Brain microvascular endothelial cell (primary cell): ENCODE data around the gene GALNT10.
"Not testable (repeated sequence)": the region's sequence is repeated elsewhere in the genome, so short reads cannot be mapped to it uniquely, and the experiment has no call there.

Experiments
- DNase-seq: peaks from one replicate; pipeline ENCODE4 v3.0.0-alpha.2; 2020
- H3K27ac ChIP-seq: fragments of 250-450 bp; sonication (Bioruptor Pico); 2 replicates; pipeline ENCODE4 v1.5.1; 2020; ENCODE audit warnings: mild to moderate bottlenecking, moderate library complexity
- H3K27me3 ChIP-seq: fragments of 250-450 bp; sonication (Bioruptor Pico); replicated peaks from 2 replicates; pipeline ENCODE4 v1.5.1; 2020; ENCODE audit warnings: mild to moderate bottlenecking
- H3K36me3 ChIP-seq: fragments of 250-450 bp; sonication (Bioruptor Pico); replicated peaks from 2 replicates; pipeline ENCODE4 v1.5.1; 2020; ENCODE audit warnings: mild to moderate bottlenecking
- H3K4me3 ChIP-seq: 2 replicates; pipeline ENCODE4 v1.5.1; 2011; ENCODE audit warnings: low read depth, mild to moderate bottlenecking, control low read depth, low read length, moderate library complexity
- in situ Hi-C: cut with HindIII; loops from 2 replicates; pipeline ENCODE4 v1.10.0; 2017; ENCODE audit warnings: low sequenced_read_pairs, low pct_ligation_motif_present
- TF ChIP-seq, protein P1 (sequence below): IDR thresholded peaks from 2 replicates; pipeline ENCODE4 v1.5.1; 2011; ENCODE audit warnings: low read depth, mild to moderate bottlenecking, moderate library complexity, low read length, control low read depth, inconsistent platforms; ENCODE audit errors: missing control alignments

The GALNT10 gene

DNA sequence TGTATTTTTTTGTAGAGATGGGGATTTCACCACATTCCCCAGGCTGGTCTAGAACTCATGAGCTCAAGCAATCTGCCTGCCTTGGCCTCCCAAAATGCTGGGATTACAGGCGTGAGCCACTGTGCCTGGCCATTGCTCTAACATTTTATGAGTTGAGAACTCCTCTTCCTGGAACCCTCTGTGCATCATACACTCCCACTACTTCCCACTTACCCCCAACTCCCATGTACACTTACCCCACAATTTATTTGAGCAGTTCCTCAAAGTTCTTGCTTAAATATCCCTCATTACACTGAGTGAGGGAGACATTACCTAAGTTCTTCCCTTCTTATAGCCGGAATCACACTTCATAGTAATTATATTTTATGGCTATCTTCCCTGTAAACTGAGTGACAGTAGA is 42.9 kb upstream of the GALNT10 start:
- no peak for DNase-seq
- in situ Hi-C loops, result no loop called here
- Histone ChIP-seq H3K27ac (no peak overlapping the region), H3K27me3 (no peaks in the 10 kb centered on the region), H3K36me3 (no peaks in the 10 kb centered on the region), H3K4me3 (no peak overlapping the region)
- TF ChIP-seq, protein P1, sequence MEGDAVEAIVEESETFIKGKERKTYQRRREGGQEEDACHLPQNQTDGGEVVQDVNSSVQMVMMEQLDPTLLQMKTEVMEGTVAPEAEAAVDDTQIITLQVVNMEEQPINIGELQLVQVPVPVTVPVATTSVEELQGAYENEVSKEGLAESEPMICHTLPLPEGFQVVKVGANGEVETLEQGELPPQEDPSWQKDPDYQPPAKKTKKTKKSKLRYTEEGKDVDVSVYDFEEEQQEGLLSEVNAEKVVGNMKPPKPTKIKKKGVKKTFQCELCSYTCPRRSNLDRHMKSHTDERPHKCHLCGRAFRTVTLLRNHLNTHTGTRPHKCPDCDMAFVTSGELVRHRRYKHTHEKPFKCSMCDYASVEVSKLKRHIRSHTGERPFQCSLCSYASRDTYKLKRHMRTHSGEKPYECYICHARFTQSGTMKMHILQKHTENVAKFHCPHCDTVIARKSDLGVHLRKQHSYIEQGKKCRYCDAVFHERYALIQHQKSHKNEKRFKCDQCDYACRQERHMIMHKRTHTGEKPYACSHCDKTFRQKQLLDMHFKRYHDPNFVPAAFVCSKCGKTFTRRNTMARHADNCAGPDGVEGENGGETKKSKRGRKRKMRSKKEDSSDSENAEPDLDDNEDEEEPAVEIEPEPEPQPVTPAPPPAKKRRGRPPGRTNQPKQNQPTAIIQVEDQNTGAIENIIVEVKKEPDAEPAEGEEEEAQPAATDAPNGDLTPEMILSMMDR, result no peak

DNA sequence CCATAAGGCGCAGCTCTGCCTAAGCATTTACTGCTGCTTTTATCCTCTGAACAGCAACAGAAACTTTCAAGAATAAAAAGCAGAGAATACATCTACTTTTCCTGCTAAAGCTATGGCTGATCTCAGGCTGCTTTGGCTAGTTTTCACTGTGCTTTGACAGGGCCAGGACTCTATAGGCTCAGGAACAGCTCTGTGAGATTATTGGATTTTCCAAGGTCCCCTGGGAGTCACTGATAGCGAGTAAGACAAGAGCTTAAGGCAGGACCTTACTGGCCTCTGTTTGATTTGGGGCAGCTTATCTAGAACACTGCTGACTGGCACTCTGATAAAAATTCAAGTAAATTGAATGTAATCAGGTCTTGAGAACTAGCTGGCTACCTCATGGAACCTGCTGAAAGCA is 40.1 kb upstream of the GALNT10 start:
- H3K27ac ChIP-seq, H3K36me3 ChIP-seq, in situ Hi-C loops, H3K4me3 ChIP-seq, DNase-seq, H3K27me3 ChIP-seq: not testable (repeated sequence)

DNA sequence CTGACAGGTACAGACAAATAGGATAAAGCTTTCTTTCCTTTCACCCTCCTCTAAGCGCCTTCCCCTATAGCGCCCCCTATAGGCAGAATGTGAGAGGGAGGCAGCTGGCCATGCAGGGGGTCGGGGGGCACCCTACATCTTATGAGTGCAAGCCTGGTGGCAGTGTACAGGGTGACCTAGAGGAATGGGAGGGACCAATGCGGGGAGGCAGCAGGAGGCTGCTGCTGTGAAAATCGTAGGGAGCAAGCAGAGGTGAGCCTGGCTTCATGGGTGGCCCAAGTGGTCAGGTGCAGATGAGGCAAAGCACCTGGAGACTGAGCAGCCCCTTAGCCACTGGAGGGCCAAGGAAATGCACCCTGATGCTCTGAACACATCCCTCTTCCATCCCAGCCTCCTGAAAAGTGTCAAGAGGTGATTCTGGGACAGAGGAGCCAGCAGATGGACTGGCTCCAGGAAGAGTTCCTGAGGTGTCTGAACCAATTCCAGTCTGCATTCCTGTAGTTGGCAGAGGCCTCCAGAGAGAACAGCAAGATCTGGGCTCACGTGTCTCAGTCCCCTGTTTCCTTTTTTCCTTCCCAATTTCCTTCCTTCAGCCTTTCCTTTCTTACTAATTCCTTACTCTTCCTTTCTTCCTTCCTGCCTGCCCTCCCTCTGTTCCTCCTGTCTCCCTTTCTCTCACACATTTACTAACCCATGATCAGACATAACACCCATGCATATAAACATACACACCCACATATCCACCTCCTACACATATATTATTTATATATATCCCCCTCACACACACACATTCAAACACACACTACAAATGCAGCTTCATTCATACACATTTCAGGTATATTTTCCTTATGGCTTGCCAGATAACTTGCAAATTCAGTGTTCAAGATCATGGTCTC is 32.8 kb upstream of the GALNT10 start:
- no peak overlapping the region for H3K4me3 ChIP-seq
- TF ChIP-seq, protein P1, result peak; percentile 59

DNA sequence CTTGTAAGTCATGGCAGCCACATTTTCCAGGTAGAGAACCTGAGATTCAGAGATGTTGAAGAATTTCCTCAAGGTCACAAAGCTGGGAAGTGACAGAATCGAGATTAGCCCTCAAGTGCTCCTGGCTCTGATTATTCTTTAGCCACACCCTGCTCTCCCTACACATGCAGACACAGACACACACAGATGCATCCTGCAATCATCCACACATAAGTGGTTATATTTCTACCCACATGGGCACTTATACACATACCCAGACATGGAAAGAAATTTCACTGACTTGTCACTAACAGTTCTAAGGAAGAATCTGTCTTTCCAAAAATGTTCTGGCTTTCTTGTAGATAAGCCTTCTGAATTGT is 32.2 kb upstream of the GALNT10 start:
- Histone ChIP-seq H3K27ac (no peak overlapping the region), H3K27me3 (peaks cover 5% of the 10 kb centered on the region), H3K4me3 (no peak overlapping the region), H3K36me3 (no peaks in the 10 kb centered on the region)
- DNase-seq, result no peak
- TF ChIP-seq, protein P1, result no peak
- in situ Hi-C loops, result no loop called here

More for the DNA sequence above, 32.8 kb upstream of the GALNT10 start:
- Histone ChIP-seq H3K36me3 (no peaks in the 10 kb centered on the region), H3K27ac (no peak overlapping the region), H3K27me3 (peaks cover 3% of the 10 kb centered on the region)
- in situ Hi-C loops, result no loop called here
- no peak for DNase-seq

DNA sequence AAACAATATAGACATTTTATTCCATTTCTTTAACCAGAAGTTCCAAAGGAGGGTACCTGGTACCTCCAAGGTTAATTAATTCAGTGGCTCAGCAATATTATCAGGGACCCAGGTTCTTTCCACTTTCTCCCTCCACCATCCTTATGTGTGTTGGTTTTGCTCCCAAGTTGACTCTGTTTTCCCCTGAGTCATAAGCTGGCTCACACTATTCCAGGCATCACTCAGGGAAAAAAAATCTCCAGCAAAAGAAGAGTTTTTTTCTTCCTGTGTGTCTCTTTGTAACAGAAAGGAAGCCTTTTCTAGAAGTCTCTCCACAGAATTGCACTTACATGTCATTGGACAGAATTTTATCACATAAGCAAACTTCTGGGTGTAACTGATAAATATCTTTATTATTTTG is 31.2 kb upstream of the GALNT10 start:
- peak; percentile 19 for DNase-seq
- in situ Hi-C loops, result no loop called here
- TF ChIP-seq, protein P1, result no peak
- H3K27ac ChIP-seq, result no peak overlapping the region
- peaks cover 11% of the 10 kb centered on the region for H3K27me3 ChIP-seq
- no peak overlapping the region for H3K4me3 ChIP-seq
- no peaks in the 10 kb centered on the region for H3K36me3 ChIP-seq

DNA sequence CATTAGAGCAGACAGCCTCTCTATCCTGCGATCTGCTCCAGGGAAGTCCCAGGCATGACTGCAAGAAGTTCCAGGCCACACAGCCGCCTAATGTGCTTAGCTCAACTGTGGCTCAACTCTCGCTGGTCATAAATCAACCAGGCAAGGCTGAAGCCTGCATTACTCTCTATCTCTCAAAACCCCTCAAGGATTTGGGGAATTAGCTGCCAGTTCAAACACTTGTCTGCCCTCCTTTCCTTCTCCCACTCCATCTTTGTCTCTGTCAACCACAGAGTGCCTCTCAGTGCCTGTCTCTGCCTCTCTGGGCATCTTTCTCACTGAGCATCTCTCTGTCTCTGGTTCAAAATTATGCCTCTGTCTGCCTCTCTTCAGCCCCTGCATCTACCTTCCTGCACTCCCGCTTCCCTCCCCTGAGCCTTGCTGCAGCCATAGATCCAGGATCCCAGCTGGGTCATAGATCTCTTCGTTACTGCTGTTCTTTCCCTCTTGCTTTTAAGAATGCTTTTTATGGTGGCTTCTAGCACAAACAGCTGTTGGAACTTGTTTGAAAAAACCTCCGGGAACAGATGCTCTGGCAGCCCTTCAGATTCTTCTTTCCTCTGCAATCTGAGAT is 27.9 kb upstream of the GALNT10 start:
- H3K36me3 ChIP-seq, result no peaks in the 10 kb centered on the region
- TF ChIP-seq, protein P1, result no peak
- no peak overlapping the region for H3K27ac ChIP-seq
- no peak for DNase-seq
- in situ Hi-C loops, result no loop called here
- peaks cover 20% of the 10 kb centered on the region for H3K27me3 ChIP-seq
- H3K4me3 ChIP-seq, result no peak overlapping the region
